22Rv1 (cell line): ENCODE data around the gene CSGALNACT2.

Experiments
- ZFX ChIP-seq: fragments of 450-650 bp; IDR thresholded peaks from 2 replicates; pipeline ENCODE4 v1.6.1; 2017; ENCODE audit warnings: antibody characterized with exemption, borderline replicate concordance
- TF ChIP-seq, protein P1 (sequence below): fragments of 450-650 bp; IDR thresholded peaks from 2 replicates; pipeline ENCODE4 v1.5.1; 2017; ENCODE audit warnings: mild to moderate bottlenecking

- TF ChIP-seq, protein P1, sequence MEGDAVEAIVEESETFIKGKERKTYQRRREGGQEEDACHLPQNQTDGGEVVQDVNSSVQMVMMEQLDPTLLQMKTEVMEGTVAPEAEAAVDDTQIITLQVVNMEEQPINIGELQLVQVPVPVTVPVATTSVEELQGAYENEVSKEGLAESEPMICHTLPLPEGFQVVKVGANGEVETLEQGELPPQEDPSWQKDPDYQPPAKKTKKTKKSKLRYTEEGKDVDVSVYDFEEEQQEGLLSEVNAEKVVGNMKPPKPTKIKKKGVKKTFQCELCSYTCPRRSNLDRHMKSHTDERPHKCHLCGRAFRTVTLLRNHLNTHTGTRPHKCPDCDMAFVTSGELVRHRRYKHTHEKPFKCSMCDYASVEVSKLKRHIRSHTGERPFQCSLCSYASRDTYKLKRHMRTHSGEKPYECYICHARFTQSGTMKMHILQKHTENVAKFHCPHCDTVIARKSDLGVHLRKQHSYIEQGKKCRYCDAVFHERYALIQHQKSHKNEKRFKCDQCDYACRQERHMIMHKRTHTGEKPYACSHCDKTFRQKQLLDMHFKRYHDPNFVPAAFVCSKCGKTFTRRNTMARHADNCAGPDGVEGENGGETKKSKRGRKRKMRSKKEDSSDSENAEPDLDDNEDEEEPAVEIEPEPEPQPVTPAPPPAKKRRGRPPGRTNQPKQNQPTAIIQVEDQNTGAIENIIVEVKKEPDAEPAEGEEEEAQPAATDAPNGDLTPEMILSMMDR = no peak
- no peak for TF ChIP-seq ZFX
Measured at GRCh38 chr10:43155221-43155620, 17.0 kb downstream of the CSGALNACT2 start.
